GM23338 (cell line): ENCODE measurements around the gene ATP8A2. TPM values are rescaled to one million over a fixed set of nuclear protein-coding genes. Genes with fewer than 3 reads are reported as not detected.

Source experiments
- ATAC-seq: fragments of 200-7000 bp; cut with Tn5 transposase; 3 replicates; pipeline ENCODE4 v1.9.1; 2020
- DNase-seq: peaks from one replicate; pipeline ENCODE4 v3.0.0-alpha.2; 2015; ENCODE audit warnings: low spot score
- H2AFZ ChIP-seq: fragments of 200-600 bp; sonication (generic); 2 replicates; pipeline ENCODE4 v1.8.0; 2016; ENCODE audit warnings: antibody characterized with exemption, mild to moderate bottlenecking, moderate library complexity
- H3F3A ChIP-seq: fragments of 200-600 bp; sonication (generic); replicated peaks from 2 replicates; pipeline ENCODE4 v1.8.0; 2017; ENCODE audit warnings: antibody characterized with exemption, mixed run types, low read depth
- H3K27ac ChIP-seq: fragments of 200-600 bp; sonication (generic); 2 replicates; pipeline ENCODE4 v1.6.1; 2016; ENCODE audit warnings: low read depth
- H3K27me3 ChIP-seq: fragments of 200-600 bp; sonication (generic); 2 replicates; pipeline ENCODE4 v1.8.0; 2016; ENCODE audit warnings: mild to moderate bottlenecking, mixed run types, moderate library complexity; ENCODE audit not compliant: insufficient read depth
- H3K36me3 ChIP-seq: fragments of 200-600 bp; sonication (generic); 2 replicates; pipeline ENCODE4 v1.8.0; 2016; ENCODE audit warnings: mild to moderate bottlenecking; ENCODE audit not compliant: insufficient read depth
- H3K4me1 ChIP-seq: fragments of 200-600 bp; sonication (generic); 2 replicates; pipeline ENCODE4 v1.8.0; 2016; ENCODE audit warnings: mild to moderate bottlenecking, moderate library complexity; ENCODE audit not compliant: insufficient read depth
- H3K4me2 ChIP-seq: fragments of 200-600 bp; sonication (generic); 2 replicates; pipeline ENCODE4 v1.7.1; 2017; ENCODE audit warnings: mixed run types
- H3K4me3 ChIP-seq: fragments of 200-600 bp; sonication (generic); 2 replicates; pipeline ENCODE4 v1.6.1; 2016; ENCODE audit warnings: mixed run types
- H3K79me2 ChIP-seq: fragments of 200-600 bp; sonication (generic); replicated peaks from 2 replicates; pipeline ENCODE4 v1.8.0; 2017; ENCODE audit warnings: mild to moderate bottlenecking; ENCODE audit not compliant: insufficient read depth
- H3K9me2 ChIP-seq: fragments of 200-600 bp; sonication (generic); 2 replicates; pipeline ENCODE4 v1.8.0; 2017; ENCODE audit not compliant: insufficient read depth
- H4K20me1 ChIP-seq: fragments of 200-600 bp; sonication (generic); replicated peaks from 2 replicates; pipeline ENCODE4 v1.8.0; 2017; ENCODE audit warnings: mild to moderate bottlenecking; ENCODE audit not compliant: insufficient read depth
- H3K27ac Mint-ChIP-seq: 2 replicates; pipeline ENCODE4 v1.8.0; 2020; ENCODE audit warnings: inconsistent platforms, mild to moderate bottlenecking, moderate library complexity, mixed read lengths
- H3K27me3 Mint-ChIP-seq: 3 replicates; pipeline ENCODE4 v1.8.0; 2022; ENCODE audit warnings: low read depth, mild to moderate bottlenecking, moderate library complexity, mixed read lengths, inconsistent platforms; ENCODE audit not compliant: insufficient read depth, poor library complexity
- H3K36me3 Mint-ChIP-seq: 3 replicates; pipeline ENCODE4 v1.8.0; 2021; ENCODE audit warnings: low read depth, mild to moderate bottlenecking, inconsistent platforms, moderate library complexity, mixed read lengths
- H3K4me1 Mint-ChIP-seq: 3 replicates; pipeline ENCODE4 v1.8.0; 2020; ENCODE audit warnings: mild to moderate bottlenecking, inconsistent platforms, mixed read lengths
- H3K4me3 Mint-ChIP-seq: 3 replicates; pipeline ENCODE4 v1.8.0; 2021; ENCODE audit warnings: moderate library complexity, mild to moderate bottlenecking, inconsistent platforms, mixed read lengths
- H3K9me3 Mint-ChIP-seq: 3 replicates; pipeline ENCODE4 v1.8.0; 2020; ENCODE audit warnings: moderate library complexity, mild to moderate bottlenecking, inconsistent platforms, mixed read lengths
- CREB1 ChIP-seq: fragments of 250-450 bp; sonication (Bioruptor Pico); IDR thresholded peaks from 2 replicates; pipeline ENCODE4 v1.5.0; 2020; ENCODE audit warnings: low read depth, mild to moderate bottlenecking, moderate library complexity
- EZH2phosphoT487 ChIP-seq: fragments of 200-600 bp; sonication (generic); IDR thresholded peaks from one replicate; pipeline ENCODE4 v1.8.1; 2018; ENCODE audit warnings: antibody characterized with exemption; ENCODE audit not compliant: unreplicated experiment
- NANOG ChIP-seq: IDR thresholded peaks from 2 replicates; pipeline ENCODE4 v1.6.1; 2016; ENCODE audit warnings: antibody characterized with exemption, borderline replicate concordance
- POLR2AphosphoS5 ChIP-seq: IDR thresholded peaks from 2 replicates; pipeline ENCODE4 v1.6.1; 2016; ENCODE audit warnings: antibody characterized with exemption, low read depth
- STAT1 ChIP-seq: IDR thresholded peaks from one replicate; pipeline ENCODE4 v1.6.1; 2016; ENCODE audit warnings: antibody characterized with exemption; ENCODE audit not compliant: unreplicated experiment
- ZNF114 ChIP-seq: fragments of 250-450 bp; sonication (Bioruptor Pico); IDR thresholded peaks from 2 replicates; pipeline ENCODE4 v1.5.0; 2020; ENCODE audit warnings: mild to moderate bottlenecking, moderate library complexity
- ZNF331 ChIP-seq: fragments of 250-450 bp; sonication (Bioruptor Pico); IDR thresholded peaks from 2 replicates; pipeline ENCODE4 v1.5.0; 2020; ENCODE audit warnings: low read depth, mild to moderate bottlenecking, moderate library complexity
- polyA plus RNA-seq: library from polyadenylated mRNA; unstranded; fragments of >200 nt; fragmentation: Nextera tagmentation; extraction: Ambion mirVana; gene quantifications from 2 replicates; pipeline ENCODE4 v1.2.1, GENCODE V29; 2016
- total RNA-seq: library from RNA; depleted of rRNA; stranded (reverse); fragments of >200 nt; shearing (Covaris generic); gene quantifications from 2 replicates; pipeline ENCODE4 v1.2.3, GENCODE V29; 2014
- TF ChIP-seq, protein P1 (sequence below), 2 experiments: fragments of 200-600 bp in 1 of 2; sonication (generic) in 1 of 2; conservative IDR thresholded peaks; 2 replicates each; pipeline versions ENCODE4 v1.5.1 to v1.6.1; 2016 to 2017; ENCODE audit warnings: antibody characterized with exemption in 2 of 2, low read depth in 2 of 2, mild to moderate bottlenecking in 2 of 2, moderate library complexity in 1 of 2
- TF ChIP-seq, protein P2 (sequence below): fragments of 250-450 bp; sonication (Bioruptor Pico); IDR thresholded peaks from 2 replicates; pipeline ENCODE4 v1.5.0; 2020; ENCODE audit warnings: mild to moderate bottlenecking, moderate library complexity

ATP8A2 gene
- total and polyA plus RNA-seq, 2 experiments from 2014 or later: 5.7 to 8.8 TPM

DNA sequence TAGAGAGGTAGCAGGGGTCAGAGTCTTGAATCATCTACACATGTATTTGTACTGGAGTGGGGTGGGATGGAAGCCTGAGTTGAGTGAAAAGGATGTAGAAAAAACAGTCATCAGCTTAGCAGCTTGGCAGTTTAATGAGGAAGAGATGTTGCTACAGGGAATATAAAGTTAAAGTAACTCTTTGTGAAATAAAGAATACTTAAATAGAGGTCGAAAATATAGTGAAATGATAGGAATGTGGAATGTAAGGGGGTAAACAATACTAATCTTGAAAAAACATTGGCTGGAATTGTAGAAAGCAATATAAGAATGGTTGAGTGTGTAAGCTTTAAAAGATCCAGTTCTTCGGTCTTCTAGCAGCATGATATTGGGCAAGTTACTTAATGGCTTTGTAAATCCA is 47.7 kb upstream of the ATP8A2 start:
- H3K27ac Mint-ChIP-seq: no peak overlapping the region
- ATAC-seq: no peak
- H3K36me3 ChIP-seq: peaks cover 57% of the 10 kb centered on the region

DNA sequence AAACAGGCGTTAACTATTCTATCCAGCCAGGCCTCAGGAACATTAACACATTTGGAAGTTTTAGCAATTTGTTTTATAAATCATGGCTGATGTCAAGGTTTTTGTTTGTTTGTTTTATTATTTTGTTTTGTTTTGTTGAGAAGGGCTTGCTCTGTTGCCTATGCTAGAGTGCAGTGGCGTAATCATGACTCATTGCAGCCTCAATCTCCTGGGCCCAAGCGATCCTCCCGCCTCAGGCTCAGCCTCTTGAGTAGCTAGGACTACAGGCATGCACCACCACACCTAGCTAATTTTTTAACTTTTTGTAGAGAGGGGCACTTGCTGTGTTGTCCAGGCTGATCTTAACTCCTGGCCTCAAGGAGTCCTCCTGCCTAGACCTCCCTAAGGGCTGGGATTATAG is 42.1 kb upstream of the ATP8A2 start:
- peaks cover 65% of the 10 kb centered on the region for H3K36me3 ChIP-seq

More for the DNA sequence above, 47.7 kb upstream of the ATP8A2 start:
- no peaks in the 10 kb centered on the region for H3K79me2 ChIP-seq
- H3K4me3 ChIP-seq: no peak overlapping the region
- TF ChIP-seq ZNF114 (CRISPR knock-in tag) (no peak), STAT1 (no peak), POLR2AphosphoS5 (no peak)
- TF ChIP-seq, protein P1, sequence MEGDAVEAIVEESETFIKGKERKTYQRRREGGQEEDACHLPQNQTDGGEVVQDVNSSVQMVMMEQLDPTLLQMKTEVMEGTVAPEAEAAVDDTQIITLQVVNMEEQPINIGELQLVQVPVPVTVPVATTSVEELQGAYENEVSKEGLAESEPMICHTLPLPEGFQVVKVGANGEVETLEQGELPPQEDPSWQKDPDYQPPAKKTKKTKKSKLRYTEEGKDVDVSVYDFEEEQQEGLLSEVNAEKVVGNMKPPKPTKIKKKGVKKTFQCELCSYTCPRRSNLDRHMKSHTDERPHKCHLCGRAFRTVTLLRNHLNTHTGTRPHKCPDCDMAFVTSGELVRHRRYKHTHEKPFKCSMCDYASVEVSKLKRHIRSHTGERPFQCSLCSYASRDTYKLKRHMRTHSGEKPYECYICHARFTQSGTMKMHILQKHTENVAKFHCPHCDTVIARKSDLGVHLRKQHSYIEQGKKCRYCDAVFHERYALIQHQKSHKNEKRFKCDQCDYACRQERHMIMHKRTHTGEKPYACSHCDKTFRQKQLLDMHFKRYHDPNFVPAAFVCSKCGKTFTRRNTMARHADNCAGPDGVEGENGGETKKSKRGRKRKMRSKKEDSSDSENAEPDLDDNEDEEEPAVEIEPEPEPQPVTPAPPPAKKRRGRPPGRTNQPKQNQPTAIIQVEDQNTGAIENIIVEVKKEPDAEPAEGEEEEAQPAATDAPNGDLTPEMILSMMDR (conservative IDR thresholded peaks at IDR 0.05; ENCODE audit: low read depth in 2 of 2): no peak
- no peaks in the 10 kb centered on the region for H3K27me3 Mint-ChIP-seq
- no peak overlapping the region for H3K4me3 Mint-ChIP-seq
- no peaks in the 10 kb centered on the region for H3K27me3 ChIP-seq
- H4K20me1 ChIP-seq: no peaks in the 10 kb centered on the region; the same call in 1 of the 2 replicates
- H2AFZ ChIP-seq: no peak overlapping the region
- no peaks in the 10 kb centered on the region for H3K9me2 ChIP-seq
- no peak overlapping the region for H3K4me2 ChIP-seq
- no peaks in the 10 kb centered on the region for H3K4me1 ChIP-seq
- no peak overlapping the region for H3K27ac ChIP-seq
- no peaks in the 10 kb centered on the region for H3F3A ChIP-seq
- no peaks in the 10 kb centered on the region for H3K4me1 Mint-ChIP-seq
- peaks cover 48% of the 10 kb centered on the region for H3K36me3 Mint-ChIP-seq
- no peak for DNase-seq
- no peaks in the 10 kb centered on the region for H3K9me3 Mint-ChIP-seq

DNA sequence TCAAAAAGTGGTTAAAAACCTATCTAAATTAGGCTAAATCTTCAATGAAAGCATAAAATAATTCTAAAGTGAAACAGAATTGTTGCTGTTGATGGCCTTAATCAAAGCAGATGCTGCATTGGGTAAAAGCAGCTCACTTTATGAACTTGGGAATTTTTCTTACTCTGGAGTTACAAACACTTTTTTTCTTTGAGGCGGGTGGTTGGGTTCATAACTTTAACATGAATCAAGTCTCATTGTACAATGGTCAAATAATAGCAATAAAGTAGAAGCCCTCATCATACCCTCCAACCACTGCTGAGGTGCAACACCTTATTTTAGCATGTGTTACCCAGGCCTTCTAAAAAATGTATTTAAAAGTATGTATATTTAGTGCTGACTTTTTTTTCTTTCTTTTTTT is 41.2 kb upstream of the ATP8A2 start:
- Histone ChIP-seq H3K27me3 (no peaks in the 10 kb centered on the region), H3K4me2 (no peak overlapping the region), H3K4me1 (no peaks in the 10 kb centered on the region), H4K20me1 (peaks cover 4% of the 10 kb centered on the region; the same call in 1 of the 2 replicates), H3K36me3 (peaks cover 61% of the 10 kb centered on the region), H3K27ac (no peak overlapping the region), H3K9me2 (no peaks in the 10 kb centered on the region), H3K79me2 (peaks cover 12% of the 10 kb centered on the region), H2AFZ (no peak overlapping the region), H3K4me3 (no peak overlapping the region), H3F3A (no peaks in the 10 kb centered on the region)
- no peaks in the 10 kb centered on the region for H3K27me3 Mint-ChIP-seq
- H3K36me3 Mint-ChIP-seq: peaks cover 56% of the 10 kb centered on the region
- no peak overlapping the region for H3K27ac Mint-ChIP-seq
- H3K4me1 Mint-ChIP-seq: no peaks in the 10 kb centered on the region
- no peak for ATAC-seq
- no peak for DNase-seq
- H3K4me3 Mint-ChIP-seq: no peak overlapping the region
- no peaks in the 10 kb centered on the region for H3K9me3 Mint-ChIP-seq
- TF ChIP-seq ZNF114 (CRISPR knock-in tag) (no peak), CREB1 (CRISPR knock-in tag) (no peak), NANOG (no peak), POLR2AphosphoS5 (no peak), EZH2phosphoT487 (no peak)
- TF ChIP-seq, protein P2, sequence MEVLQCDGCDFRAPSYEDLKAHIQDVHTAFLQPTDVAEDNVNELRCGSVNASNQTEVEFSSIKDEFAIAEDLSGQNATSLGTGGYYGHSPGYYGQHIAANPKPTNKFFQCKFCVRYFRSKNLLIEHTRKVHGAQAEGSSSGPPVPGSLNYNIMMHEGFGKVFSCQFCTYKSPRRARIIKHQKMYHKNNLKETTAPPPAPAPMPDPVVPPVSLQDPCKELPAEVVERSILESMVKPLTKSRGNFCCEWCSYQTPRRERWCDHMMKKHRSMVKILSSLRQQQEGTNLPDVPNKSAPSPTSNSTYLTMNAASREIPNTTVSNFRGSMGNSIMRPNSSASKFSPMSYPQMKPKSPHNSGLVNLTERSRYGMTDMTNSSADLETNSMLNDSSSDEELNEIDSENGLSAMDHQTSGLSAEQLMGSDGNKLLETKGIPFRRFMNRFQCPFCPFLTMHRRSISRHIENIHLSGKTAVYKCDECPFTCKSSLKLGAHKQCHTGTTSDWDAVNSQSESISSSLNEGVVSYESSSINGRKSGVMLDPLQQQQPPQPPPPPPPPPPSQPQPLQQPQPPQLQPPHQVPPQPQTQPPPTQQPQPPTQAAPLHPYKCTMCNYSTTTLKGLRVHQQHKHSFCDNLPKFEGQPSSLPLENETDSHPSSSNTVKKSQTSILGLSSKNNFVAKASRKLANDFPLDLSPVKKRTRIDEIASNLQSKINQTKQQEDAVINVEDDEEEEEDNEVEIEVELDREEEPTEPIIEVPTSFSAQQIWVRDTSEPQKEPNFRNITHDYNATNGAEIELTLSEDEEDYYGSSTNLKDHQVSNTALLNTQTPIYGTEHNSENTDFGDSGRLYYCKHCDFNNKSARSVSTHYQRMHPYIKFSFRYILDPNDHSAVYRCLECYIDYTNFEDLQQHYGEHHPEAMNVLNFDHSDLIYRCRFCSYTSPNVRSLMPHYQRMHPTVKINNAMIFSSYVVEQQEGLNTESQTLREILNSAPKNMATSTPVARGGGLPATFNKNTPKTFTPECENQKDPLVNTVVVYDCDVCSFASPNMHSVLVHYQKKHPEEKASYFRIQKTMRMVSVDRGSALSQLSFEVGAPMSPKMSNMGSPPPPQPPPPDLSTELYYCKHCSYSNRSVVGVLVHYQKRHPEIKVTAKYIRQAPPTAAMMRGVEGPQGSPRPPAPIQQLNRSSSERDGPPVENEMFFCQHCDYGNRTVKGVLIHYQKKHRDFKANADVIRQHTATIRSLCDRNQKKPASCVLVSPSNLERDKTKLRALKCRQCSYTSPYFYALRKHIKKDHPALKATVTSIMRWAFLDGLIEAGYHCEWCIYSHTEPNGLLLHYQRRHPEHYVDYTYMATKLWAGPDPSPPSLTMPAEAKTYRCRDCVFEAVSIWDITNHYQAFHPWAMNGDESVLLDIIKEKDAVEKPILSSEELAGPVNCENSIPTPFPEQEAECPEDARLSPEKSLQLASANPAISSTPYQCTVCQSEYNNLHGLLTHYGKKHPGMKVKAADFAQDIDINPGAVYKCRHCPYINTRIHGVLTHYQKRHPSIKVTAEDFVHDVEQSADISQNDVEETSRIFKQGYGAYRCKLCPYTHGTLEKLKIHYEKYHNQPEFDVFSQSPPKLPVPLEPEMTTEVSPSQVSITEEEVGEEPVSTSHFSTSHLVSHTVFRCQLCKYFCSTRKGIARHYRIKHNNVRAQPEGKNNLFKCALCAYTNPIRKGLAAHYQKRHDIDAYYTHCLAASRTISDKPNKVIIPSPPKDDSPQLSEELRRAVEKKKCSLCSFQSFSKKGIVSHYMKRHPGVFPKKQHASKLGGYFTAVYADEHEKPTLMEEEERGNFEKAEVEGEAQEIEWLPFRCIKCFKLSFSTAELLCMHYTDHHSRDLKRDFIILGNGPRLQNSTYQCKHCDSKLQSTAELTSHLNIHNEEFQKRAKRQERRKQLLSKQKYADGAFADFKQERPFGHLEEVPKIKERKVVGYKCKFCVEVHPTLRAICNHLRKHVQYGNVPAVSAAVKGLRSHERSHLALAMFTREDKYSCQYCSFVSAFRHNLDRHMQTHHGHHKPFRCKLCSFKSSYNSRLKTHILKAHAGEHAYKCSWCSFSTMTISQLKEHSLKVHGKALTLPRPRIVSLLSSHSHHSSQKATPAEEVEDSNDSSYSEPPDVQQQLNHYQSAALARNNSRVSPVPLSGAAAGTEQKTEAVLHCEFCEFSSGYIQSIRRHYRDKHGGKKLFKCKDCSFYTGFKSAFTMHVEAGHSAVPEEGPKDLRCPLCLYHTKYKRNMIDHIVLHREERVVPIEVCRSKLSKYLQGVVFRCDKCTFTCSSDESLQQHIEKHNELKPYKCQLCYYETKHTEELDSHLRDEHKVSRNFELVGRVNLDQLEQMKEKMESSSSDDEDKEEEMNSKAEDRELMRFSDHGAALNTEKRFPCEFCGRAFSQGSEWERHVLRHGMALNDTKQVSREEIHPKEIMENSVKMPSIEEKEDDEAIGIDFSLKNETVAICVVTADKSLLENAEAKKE (CRISPR knock-in tag): no peak

More for the DNA sequence above, 42.1 kb upstream of the ATP8A2 start:
- H3K4me1 ChIP-seq: no peaks in the 10 kb centered on the region
- H3K27ac ChIP-seq: no peak overlapping the region
- H3K4me1 Mint-ChIP-seq: no peaks in the 10 kb centered on the region
- peaks cover 7% of the 10 kb centered on the region for H3K79me2 ChIP-seq
- no peaks in the 10 kb centered on the region for H3K27me3 Mint-ChIP-seq
- H3K36me3 Mint-ChIP-seq: peaks cover 58% of the 10 kb centered on the region
- H3K27ac Mint-ChIP-seq: no peak overlapping the region
- DNase-seq: no peak
- H3K9me3 Mint-ChIP-seq: no peaks in the 10 kb centered on the region
- H4K20me1 ChIP-seq: no peaks in the 10 kb centered on the region; the same call in 1 of the 2 replicates
- no peak overlapping the region for H3K4me2 ChIP-seq
- no peaks in the 10 kb centered on the region for H3K27me3 ChIP-seq
- H3K9me2 ChIP-seq: no peaks in the 10 kb centered on the region
- H3K4me3 ChIP-seq: no peak overlapping the region
- no peaks in the 10 kb centered on the region for H3F3A ChIP-seq
- no peak overlapping the region for H2AFZ ChIP-seq
- H3K4me3 Mint-ChIP-seq: no peak overlapping the region
- no peak for TF ChIP-seq ZNF114 (CRISPR knock-in tag)
- no peak for TF ChIP-seq STAT1
- no peak for TF ChIP-seq ZNF331 (CRISPR knock-in tag)
- TF ChIP-seq CREB1 (CRISPR knock-in tag): no peak
- TF ChIP-seq EZH2phosphoT487: no peak
- no peak for ATAC-seq
